Right cardiac atrium (tissue), 5 donors: ENCODE data around the gene SH2D1B. TPM values are rescaled to one million over a fixed set of nuclear protein-coding genes. Genes with fewer than 3 reads are reported as not detected.
"Not testable (repeated sequence)": the region's sequence is repeated elsewhere in the genome, so short reads cannot be mapped to it uniquely, and the experiment has no call there.

Experiments
- ATAC-seq, 2 donors: fragments of 200-7000 bp; cut with Tn5 transposase; one replicate each; pipeline versions ENCODE4 v1.8.0 to v1.9.1; 2020; ENCODE audit warnings: moderate library complexity in 2 of 2, mild to moderate bottlenecking in 1 of 2
- DNase-seq, 3 donors: peaks; one replicate each; pipeline ENCODE4 v3.0.0-alpha.2; 2020
- H3K27ac ChIP-seq: one replicate; pipeline ENCODE4 v1.5.1; 2013; ENCODE audit warnings: mild to moderate bottlenecking, low read length, control low read depth, moderate library complexity
- H3K27me3 ChIP-seq: one replicate; pipeline ENCODE4 v1.6.1; 2013; ENCODE audit not compliant: control insufficient read depth, insufficient read depth
- H3K4me1 ChIP-seq: one replicate; pipeline ENCODE4 v1.6.1; 2013; ENCODE audit warnings: low read length; ENCODE audit not compliant: control insufficient read depth, insufficient read depth
- H3K4me3 ChIP-seq: one replicate; pipeline ENCODE4 v1.5.1; 2013; ENCODE audit warnings: low read length, control low read depth
- H3K9me3 ChIP-seq: one replicate; pipeline ENCODE4 v1.6.1; 2013; ENCODE audit warnings: low read length; ENCODE audit not compliant: control insufficient read depth
- WGBS: extraction: QIAGEN DNeasy Blood & Tissue Kit; methylation state at CpG from one replicate; pipeline ENCODE4 v1.1.7; 2013; 5-methylcytosine and 5-hydroxymethylcytosine counted together
- intact Hi-C, 4 donors: fragments of 100-400 bp; cut with DNase I; formaldehyde crosslinking; loops; one replicate each; pipeline versions ENCODE4 v1.11.0 to v1.14.0; 2022 to 2023
- polyA plus RNA-seq: library from polyadenylated mRNA; stranded (reverse); fragments of 200-250 nt; gene quantifications from one replicate; pipeline ENCODE4 v1.2.3, GENCODE V29; 2013
- total RNA-seq, 4 donors: library from RNA; stranded (reverse); fragmentation: NEBNext Ultra II Directional; extraction: Animal tissue kit (Norgen Biotek cat#: 25700); gene quantifications; one replicate each; pipeline ENCODE4 v1.2.1, GENCODE V29; 2021
- donor health status: healthy with polysubstance abuse.
- donor health status: DM: no; HTN: yes; CAD: no.
- donor health status: DM: no; HTN: no; CAD: no.
- donor health status: DM: no; HTN: yes; CAD: no; lungs with severe emphysema.
- donor health status: DM: yes; HTN: yes; CAD: no.

SH2D1B gene
- total and polyA plus RNA-seq, 5 donors, result 0.05 to 0.35 (median 0.11) TPM; not detected in 2

- WGBS, result 95% methylated on average over 10 of the region's 10 CpGs
- Histone ChIP-seq H3K9me3 (no peaks in the 10 kb centered on the region), H3K4me1 (no peaks in the 10 kb centered on the region), H3K27ac (no peak overlapping the region), H3K27me3 (no peaks in the 10 kb centered on the region), H3K4me3 (no peak overlapping the region)
- no peak for DNase-seq
- intact Hi-C loops, result no loop called here
- ATAC-seq, result no peak
Measured at GRCh38 chr1:162360237-162360873, 51.6 kb downstream of the SH2D1B start.

GRCh38 chr1:162359523-162360236, 52.3 kb downstream of the SH2D1B start:
- Histone ChIP-seq H3K27me3 (no peaks in the 10 kb centered on the region), H3K9me3 (no peaks in the 10 kb centered on the region), H3K27ac (no peak overlapping the region), H3K4me3 (no peak overlapping the region), H3K4me1 (no peaks in the 10 kb centered on the region)
- DNase-seq (no peak), ATAC-seq (no peak)
- intact Hi-C loops, result no loop called here
- WGBS, result 93% methylated on average over 10 of the region's 10 CpGs

- intact Hi-C loops, result no loop called here
- Histone ChIP-seq H3K4me3 (no peak overlapping the region), H3K9me3 (no peaks in the 10 kb centered on the region), H3K27ac (no peak overlapping the region), H3K4me1 (no peaks in the 10 kb centered on the region), H3K27me3 (no peaks in the 10 kb centered on the region)
- 54% methylated on average over 1 of the region's 1 CpG for WGBS
- ATAC-seq (peak in 1 of 2 donors; percentile 65), DNase-seq (no peak)
Measured at GRCh38 chr1:162358928-162359327, 53.0 kb downstream of the SH2D1B start.

GRCh38 chr1:162357681-162358266, 54.2 kb downstream of the SH2D1B start:
- DNase-seq (no peak), ATAC-seq (peak in 1 of 2 donors; percentile 33)
- WGBS, result 65% methylated on average over 5 of the region's 5 CpGs
- no peaks in the 10 kb centered on the region for H3K9me3 ChIP-seq
- intact Hi-C loops, result no loop called here
- H3K4me3 ChIP-seq, result no peak overlapping the region
- no peak overlapping the region for H3K27ac ChIP-seq
- H3K4me1 ChIP-seq, result no peaks in the 10 kb centered on the region
- H3K27me3 ChIP-seq, result no peaks in the 10 kb centered on the region

DNA sequence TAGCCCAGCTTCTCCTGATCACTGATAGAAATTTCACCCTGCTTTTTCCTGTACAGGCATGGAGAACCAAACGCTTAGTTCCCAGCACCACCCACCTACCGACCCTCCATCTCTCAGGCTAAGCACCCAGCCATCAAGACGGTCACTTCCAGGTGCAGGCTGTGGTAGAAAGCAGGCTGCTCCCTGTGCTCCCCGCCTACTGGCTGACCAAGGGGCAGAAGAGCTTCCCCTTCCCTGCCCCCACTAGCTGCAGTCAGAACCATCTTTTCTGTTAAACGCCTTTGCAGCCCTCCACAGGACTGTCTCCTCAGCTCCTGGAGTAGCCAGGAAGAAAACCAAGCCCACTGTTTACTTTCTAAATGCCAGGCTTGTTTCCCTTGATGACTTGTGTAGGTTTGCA, 58.2 kb downstream of the SH2D1B start:
- WGBS, result 75% methylated on average over 5 of the region's 5 CpGs
- intact Hi-C loops, result no loop called here
- H3K9me3 ChIP-seq, result no peaks in the 10 kb centered on the region

DNA sequence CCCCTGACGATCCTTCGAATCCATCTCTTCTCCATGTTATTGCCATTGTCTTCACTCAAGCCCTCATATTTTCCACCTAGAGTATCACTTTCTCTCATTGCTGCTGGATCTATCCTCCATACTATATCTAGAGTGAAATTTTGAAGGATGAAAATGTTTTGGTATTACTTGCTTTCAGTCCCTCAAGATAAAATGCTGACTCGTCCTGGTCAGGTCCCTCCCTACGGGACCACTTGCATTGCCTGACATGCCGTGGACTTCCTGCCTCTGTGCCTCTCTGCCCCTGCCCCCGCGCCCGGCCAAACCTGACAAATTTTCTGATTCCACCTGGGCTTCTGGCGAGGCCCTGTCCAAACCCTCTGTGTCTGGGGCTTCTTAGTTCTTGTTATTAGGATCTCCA, 58.9 kb downstream of the SH2D1B start:
- DNase-seq (no peak), ATAC-seq (no peak)
- H3K4me3 ChIP-seq, result no peak overlapping the region
- no peak overlapping the region for H3K27ac ChIP-seq
- H3K27me3 ChIP-seq, result no peaks in the 10 kb centered on the region
- no peaks in the 10 kb centered on the region for H3K4me1 ChIP-seq
- intact Hi-C loops, result no loop called here
- 84% methylated on average over 9 of the region's 9 CpGs for WGBS
- no peaks in the 10 kb centered on the region for H3K9me3 ChIP-seq

More for the DNA sequence above, 58.2 kb downstream of the SH2D1B start:
- H3K27me3 ChIP-seq, result no peaks in the 10 kb centered on the region
- no peak overlapping the region for H3K27ac ChIP-seq
- H3K4me1 ChIP-seq, result no peaks in the 10 kb centered on the region
- ATAC-seq (no peak), DNase-seq (no peak)
- no peak overlapping the region for H3K4me3 ChIP-seq

DNA sequence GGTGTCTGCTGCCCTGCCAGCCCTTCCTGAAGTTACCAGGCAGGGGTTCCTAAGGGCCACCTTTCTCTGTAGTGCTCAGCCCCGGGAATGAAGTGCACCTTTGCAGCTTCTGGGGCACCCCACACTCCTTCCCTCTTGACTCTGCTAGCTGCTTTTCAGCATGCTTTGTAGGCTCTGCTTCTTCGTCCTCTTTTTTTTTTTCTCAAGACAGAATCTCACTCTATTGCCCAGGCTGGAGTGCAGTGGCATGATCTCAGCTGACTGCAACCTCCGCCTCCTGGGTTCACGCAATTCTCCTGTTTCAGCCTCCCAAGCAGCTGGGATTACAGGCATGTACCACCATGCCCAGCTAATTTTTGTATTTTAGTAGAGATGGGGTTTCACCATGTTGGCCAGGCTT, 60.1 kb downstream of the SH2D1B start:
- H3K27ac ChIP-seq, H3K4me1 ChIP-seq, intact Hi-C loops, DNase-seq, H3K9me3 ChIP-seq, ATAC-seq, H3K4me3 ChIP-seq, H3K27me3 ChIP-seq: not testable (repeated sequence)
- WGBS, result 84% methylated on average over 3 of the region's 4 CpGs

GRCh38 chr1:162351246-162351842, 60.6 kb downstream of the SH2D1B start:
- Histone ChIP-seq H3K4me1 (no peaks in the 10 kb centered on the region), H3K27ac (no peak overlapping the region), H3K4me3 (no peak overlapping the region), H3K27me3 (no peaks in the 10 kb centered on the region), H3K9me3 (no peaks in the 10 kb centered on the region)
- intact Hi-C loops, result no loop called here
- DNase-seq (no peak), ATAC-seq (no peak)
- WGBS, result 73% methylated on average over 6 of the region's 6 CpGs

DNA sequence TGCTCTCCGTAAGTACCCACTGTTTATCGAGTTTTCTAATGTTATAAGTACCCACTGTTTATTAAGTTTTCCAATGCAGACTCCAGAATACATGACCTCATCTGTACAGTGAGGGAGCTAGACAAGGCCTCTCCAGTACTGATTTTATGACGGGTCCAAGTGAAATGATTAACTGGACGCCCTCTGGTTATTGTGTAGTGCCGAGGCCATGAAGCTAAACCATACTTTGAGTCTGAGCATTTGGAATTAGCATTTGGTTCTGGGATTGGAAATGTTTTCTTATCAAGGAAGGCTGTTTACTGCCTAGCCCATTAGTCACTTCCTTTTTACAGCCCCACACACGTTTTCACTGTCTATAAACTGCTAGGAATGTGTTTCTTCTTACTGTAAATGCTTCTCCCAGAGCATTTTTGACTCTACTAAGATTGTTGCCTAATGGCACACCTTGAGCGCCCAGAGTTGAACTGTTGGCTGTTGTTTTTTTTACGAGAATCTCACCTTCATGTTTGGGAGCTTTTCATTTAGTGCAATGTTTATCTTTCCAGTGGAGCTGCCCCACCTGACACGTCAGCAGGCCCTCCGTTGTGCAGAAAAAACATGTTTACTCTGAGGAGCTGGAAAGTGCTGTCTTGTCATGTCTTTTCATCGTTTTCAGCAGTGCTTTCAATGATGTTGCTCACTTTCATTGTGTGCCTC, 62.2 kb downstream of the SH2D1B start:
- no peak overlapping the region for H3K4me3 ChIP-seq
- no peak for DNase-seq
- WGBS, result 49% methylated on average over 11 of the region's 11 CpGs
- no peaks in the 10 kb centered on the region for H3K27me3 ChIP-seq
- H3K4me1 ChIP-seq, result no peaks in the 10 kb centered on the region
- H3K27ac ChIP-seq, result no peak overlapping the region
- intact Hi-C loops, result no loop called here
- H3K9me3 ChIP-seq, result no peaks in the 10 kb centered on the region
- peak in 1 of 2 donors; percentile 57 for ATAC-seq

DNA sequence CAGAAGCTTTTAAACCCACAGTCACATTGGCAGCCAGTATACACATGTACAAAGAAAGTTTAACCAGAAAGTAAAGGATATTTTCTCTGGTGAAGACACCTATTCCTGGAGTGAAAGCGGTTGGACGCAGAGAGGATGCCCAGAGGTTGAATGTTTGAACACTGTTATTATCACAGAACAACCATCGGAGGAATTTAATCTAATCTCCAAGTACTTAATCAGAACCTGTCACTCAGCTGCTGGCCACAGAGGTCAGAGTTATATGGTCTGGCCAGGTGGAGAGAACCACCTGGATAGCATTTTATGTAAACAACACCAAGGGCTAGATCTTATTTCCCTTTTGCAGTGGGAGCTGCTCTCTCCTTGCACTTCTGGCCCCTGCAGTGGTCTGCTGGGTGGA, 64.7 kb downstream of the SH2D1B start:
- ATAC-seq, result no peak
- H3K4me3 ChIP-seq, result no peak overlapping the region
- H3K9me3 ChIP-seq, result no peaks in the 10 kb centered on the region
- no peaks in the 10 kb centered on the region for H3K4me1 ChIP-seq
- H3K27me3 ChIP-seq, result no peaks in the 10 kb centered on the region
- intact Hi-C loops, result no loop called here
- DNase-seq, result no peak
- WGBS, result 61% methylated on average over 3 of the region's 3 CpGs
- no peak overlapping the region for H3K27ac ChIP-seq
